Measurements from ENCODE around the gene GJE1. TPM values are rescaled to one million over a fixed set of nuclear protein-coding genes. Genes with fewer than 3 reads are reported as not detected.

Gene GJE1
- total RNA-seq, 1 donor from 2014 or later: not detected

DNA sequence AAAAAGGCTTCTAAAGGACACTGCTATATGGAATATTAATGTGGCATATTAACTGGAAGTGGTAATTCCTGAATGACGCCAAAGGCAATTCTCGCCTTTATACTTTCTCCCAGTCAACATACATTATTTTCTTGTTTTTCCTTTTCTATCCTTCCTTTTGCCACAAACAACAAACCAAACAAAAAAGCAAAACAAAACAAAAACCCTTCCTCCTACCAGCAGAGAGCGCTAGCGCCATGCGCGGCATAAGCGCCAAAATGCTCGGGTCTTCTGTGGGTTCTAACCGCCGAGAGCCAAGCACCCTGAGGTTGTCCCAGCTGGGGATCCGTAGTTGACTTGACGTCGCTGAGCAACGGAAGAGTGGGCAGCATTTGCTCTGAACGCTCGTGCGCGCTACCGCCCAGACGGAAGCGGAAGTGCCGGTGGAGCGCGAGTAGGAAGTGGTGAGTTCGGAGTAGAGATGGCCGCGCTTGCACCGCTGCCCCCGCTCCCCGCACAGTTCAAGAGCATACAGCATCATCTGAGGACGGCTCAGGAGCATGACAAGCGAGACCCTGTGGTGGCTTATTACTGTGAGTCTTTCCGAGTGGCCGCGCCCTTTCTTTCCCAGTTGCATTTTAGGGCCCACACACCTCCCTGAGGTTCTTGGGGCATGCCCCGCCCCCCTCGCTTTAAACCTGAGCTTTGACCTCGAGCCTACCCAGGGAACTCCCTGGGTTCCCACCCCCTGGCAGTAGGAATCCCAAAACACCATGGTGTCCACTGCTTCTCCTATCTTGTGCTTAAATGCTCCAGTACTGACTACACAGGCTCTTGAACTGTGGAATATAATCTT, 14.3 kb downstream of the GJE1 start, which contains the start of the genes NMBR and VTA1:
TSS of gene NMBR (minus strand) at position 295 of the 835 bp plus-strand sequence. CDS start 58,464 bp downstream, outside the sequence.
TSS of gene VTA1 (plus strand) at position 436 of the 835 bp plus-strand sequence. CDS start at position 461, 25 bp downstream.
- Mint-ChIP-seq H3K27me3 (ENCODE audit: low read depth) (no peaks in the 10 kb centered on the region), H3K4me1 (peaks cover 34% of the 10 kb centered on the region), H3K27ac (peak within 1 kb of the TSS; percentile 83), H3K9me3 (no peaks in the 10 kb centered on the region), H3K4me3 (peak within 1 kb of the TSS; percentile 97), H3K36me3 (no peaks in the 10 kb centered on the region)
- DNase-seq (ENCODE audit: low spot score in 2 of 2, unreplicated experiment in 2 of 2): peak; percentile 89 to 92
- TF ChIP-seq, protein P1, sequence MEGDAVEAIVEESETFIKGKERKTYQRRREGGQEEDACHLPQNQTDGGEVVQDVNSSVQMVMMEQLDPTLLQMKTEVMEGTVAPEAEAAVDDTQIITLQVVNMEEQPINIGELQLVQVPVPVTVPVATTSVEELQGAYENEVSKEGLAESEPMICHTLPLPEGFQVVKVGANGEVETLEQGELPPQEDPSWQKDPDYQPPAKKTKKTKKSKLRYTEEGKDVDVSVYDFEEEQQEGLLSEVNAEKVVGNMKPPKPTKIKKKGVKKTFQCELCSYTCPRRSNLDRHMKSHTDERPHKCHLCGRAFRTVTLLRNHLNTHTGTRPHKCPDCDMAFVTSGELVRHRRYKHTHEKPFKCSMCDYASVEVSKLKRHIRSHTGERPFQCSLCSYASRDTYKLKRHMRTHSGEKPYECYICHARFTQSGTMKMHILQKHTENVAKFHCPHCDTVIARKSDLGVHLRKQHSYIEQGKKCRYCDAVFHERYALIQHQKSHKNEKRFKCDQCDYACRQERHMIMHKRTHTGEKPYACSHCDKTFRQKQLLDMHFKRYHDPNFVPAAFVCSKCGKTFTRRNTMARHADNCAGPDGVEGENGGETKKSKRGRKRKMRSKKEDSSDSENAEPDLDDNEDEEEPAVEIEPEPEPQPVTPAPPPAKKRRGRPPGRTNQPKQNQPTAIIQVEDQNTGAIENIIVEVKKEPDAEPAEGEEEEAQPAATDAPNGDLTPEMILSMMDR (IDR thresholded peaks at IDR 0.05; ENCODE audit: unreplicated experiment): peak; percentile 76

DNA sequence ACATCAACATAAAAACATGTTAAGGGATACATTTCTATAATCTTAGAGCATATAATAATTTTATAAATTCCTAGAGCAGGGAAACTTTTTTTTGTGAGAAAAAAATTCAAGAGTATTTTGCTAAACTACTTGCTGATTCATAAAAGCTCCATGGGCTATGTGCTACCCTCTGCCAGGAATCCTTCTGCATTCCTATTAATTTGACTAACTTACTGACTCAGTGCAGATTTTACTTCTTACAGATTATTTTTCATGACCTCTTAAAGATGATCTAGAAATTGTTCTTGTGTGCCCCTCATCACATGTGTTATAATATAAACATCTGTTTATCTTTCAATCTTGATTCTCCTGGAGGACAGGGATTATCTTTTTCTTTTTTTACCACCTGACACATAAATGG, 20.0 kb downstream of the GJE1 start:
- no peak overlapping the region for H3K27ac Mint-ChIP-seq
- TF ChIP-seq, protein P1 (IDR thresholded peaks at IDR 0.05; ENCODE audit: unreplicated experiment): no peak
- no peaks in the 10 kb centered on the region for H3K27me3 Mint-ChIP-seq (ENCODE audit: low read depth)
- H3K4me1 Mint-ChIP-seq: peaks cover 26% of the 10 kb centered on the region
- DNase-seq (ENCODE audit: low spot score in 2 of 2, unreplicated experiment in 2 of 2): no peak
- H3K9me3 Mint-ChIP-seq: no peaks in the 10 kb centered on the region
- no peaks in the 10 kb centered on the region for H3K36me3 Mint-ChIP-seq
- no peak overlapping the region for H3K4me3 Mint-ChIP-seq

DNA sequence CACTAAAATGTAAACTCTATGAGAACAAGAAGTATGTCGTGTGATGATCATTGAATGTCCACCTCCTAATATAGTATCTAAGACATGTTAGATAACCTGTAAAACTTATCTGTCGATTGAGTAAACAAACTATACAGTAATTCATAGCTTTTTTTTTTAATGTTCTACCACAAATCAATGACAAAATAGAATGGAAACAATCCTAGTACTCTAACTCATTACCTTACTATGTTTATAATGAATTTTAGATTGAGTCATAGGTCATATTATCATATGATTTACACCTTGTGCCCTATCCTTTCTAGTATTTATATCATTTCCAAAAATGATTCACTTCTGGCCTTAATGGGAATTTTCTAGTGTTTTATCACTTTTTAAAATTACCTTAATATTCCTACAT, 20.5 kb downstream of the GJE1 start:
- no peaks in the 10 kb centered on the region for H3K27me3 Mint-ChIP-seq (ENCODE audit: low read depth)
- H3K36me3 Mint-ChIP-seq: no peaks in the 10 kb centered on the region
- H3K27ac Mint-ChIP-seq: no peak overlapping the region
- H3K9me3 Mint-ChIP-seq: no peaks in the 10 kb centered on the region
- TF ChIP-seq, protein P1 (IDR thresholded peaks at IDR 0.05; ENCODE audit: unreplicated experiment): no peak
- H3K4me3 Mint-ChIP-seq: no peak overlapping the region
- DNase-seq (ENCODE audit: low spot score in 2 of 2, unreplicated experiment in 2 of 2): no peak
- H3K4me1 Mint-ChIP-seq: peaks cover 22% of the 10 kb centered on the region

DNA sequence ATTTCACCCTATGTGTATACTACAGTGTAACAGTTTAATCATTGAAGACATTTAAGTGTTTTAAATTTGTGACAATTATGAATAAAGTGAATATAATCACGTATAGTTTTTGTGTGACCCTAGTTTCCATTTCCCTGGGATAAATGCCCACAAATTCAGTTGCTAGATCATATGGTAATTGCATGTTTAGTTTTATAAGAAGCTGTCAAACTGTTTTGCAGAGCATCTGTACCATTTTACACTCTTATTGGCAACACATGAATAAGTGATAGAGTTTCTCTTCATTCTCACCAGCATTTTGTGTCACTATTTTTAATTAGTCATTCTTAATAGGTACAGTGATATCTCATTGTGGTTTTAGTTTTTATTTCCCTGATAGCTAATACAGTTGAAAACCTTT, 21.6 kb downstream of the GJE1 start:
- Mint-ChIP-seq H3K9me3 (no peaks in the 10 kb centered on the region), H3K27me3 (ENCODE audit: low read depth) (no peaks in the 10 kb centered on the region), H3K36me3 (no peaks in the 10 kb centered on the region), H3K4me3 (no peak overlapping the region), H3K4me1 (peaks cover 11% of the 10 kb centered on the region), H3K27ac (no peak overlapping the region)
- DNase-seq (ENCODE audit: low spot score in 2 of 2, unreplicated experiment in 2 of 2): no peak
- TF ChIP-seq, protein P1 (IDR thresholded peaks at IDR 0.05; ENCODE audit: unreplicated experiment): no peak

DNA sequence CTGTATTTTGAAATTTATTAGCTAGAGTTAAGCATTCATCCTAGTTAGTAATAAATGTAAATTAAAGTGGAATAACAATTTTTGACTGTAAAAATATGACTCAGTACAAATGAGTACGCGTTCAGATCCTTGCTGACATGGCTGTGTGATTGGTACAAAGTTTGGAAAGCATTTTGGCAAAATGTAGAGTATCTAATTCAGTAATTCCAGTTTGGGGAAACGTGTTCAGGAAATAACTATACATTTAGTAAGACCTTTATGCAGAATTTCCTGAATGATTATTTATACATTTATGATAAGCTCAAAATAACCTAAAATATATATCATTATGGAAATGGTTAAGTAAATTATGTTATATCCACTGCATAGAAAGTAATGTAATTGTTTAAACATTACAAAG, 22.4 kb downstream of the GJE1 start:
- no peak for DNase-seq (ENCODE audit: low spot score in 2 of 2, unreplicated experiment in 2 of 2)
- no peaks in the 10 kb centered on the region for H3K9me3 Mint-ChIP-seq
- no peaks in the 10 kb centered on the region for H3K27me3 Mint-ChIP-seq (ENCODE audit: low read depth)
- H3K4me1 Mint-ChIP-seq: peaks cover 7% of the 10 kb centered on the region
- no peak overlapping the region for H3K4me3 Mint-ChIP-seq
- TF ChIP-seq, protein P1 (IDR thresholded peaks at IDR 0.05; ENCODE audit: unreplicated experiment): no peak
- H3K36me3 Mint-ChIP-seq: peaks cover 4% of the 10 kb centered on the region
- no peak overlapping the region for H3K27ac Mint-ChIP-seq
